ENCODE measurements around the gene TTC23.

Gene TTC23

GRCh38 chr15:99182791-99183190 lies 66.6 kb downstream of the TTC23 start:
- no peak for TF ChIP-seq EGR1 (IDR thresholded peaks at IDR 0.05)
- TF ChIP-seq USF1 (IDR thresholded peaks at IDR 0.05), result no peak
- no peak for TF ChIP-seq REST (IDR thresholded peaks at IDR 0.05; ENCODE audit: low read depth)
- no peak for TF ChIP-seq CREB1 (IDR thresholded peaks at IDR 0.05; ENCODE audit: low read depth)
- TF ChIP-seq EP300 (IDR thresholded peaks at IDR 0.05; ENCODE audit: borderline replicate concordance), result no peak
- TF ChIP-seq MAX (IDR thresholded peaks at IDR 0.05), result no peak
- TF ChIP-seq TAF1 (IDR thresholded peaks at IDR 0.05; ENCODE audit: low read depth), result no peak
- no peak for TF ChIP-seq CEBPB (IDR thresholded peaks at IDR 0.05)
- no peak for TF ChIP-seq ZBTB7A (IDR thresholded peaks at IDR 0.05; ENCODE audit: low read depth)
- no peak for TF ChIP-seq YY1 (IDR thresholded peaks at IDR 0.05; ENCODE audit: low read depth)
- TF ChIP-seq TCF12 (IDR thresholded peaks at IDR 0.05; ENCODE audit: low read depth), result no peak
- TF ChIP-seq RAD21 (IDR thresholded peaks at IDR 0.05; ENCODE audit: low read depth), result no peak
- no peak for TF ChIP-seq TEAD4 (IDR thresholded peaks at IDR 0.05)
- TF ChIP-seq FOXM1 (IDR thresholded peaks at IDR 0.05; ENCODE audit: borderline replicate concordance, low read depth), result no peak
- no peak for TF ChIP-seq NFIC (IDR thresholded peaks at IDR 0.05)

- TF ChIP-seq FOXM1 (IDR thresholded peaks at IDR 0.05; ENCODE audit: borderline replicate concordance, low read depth) (no peak), EP300 (IDR thresholded peaks at IDR 0.05; ENCODE audit: borderline replicate concordance) (no peak), REST (IDR thresholded peaks at IDR 0.05; ENCODE audit: low read depth) (no peak), USF1 (IDR thresholded peaks at IDR 0.05) (no peak), TAF1 (IDR thresholded peaks at IDR 0.05; ENCODE audit: low read depth) (no peak), ZBTB7A (IDR thresholded peaks at IDR 0.05; ENCODE audit: low read depth) (no peak), CEBPB (IDR thresholded peaks at IDR 0.05) (no peak), RAD21 (IDR thresholded peaks at IDR 0.05; ENCODE audit: low read depth) (no peak)
These were observed 67.8 kb downstream of the TTC23 start for GRCh38 chr15:99181545-99181971.

GRCh38 chr15:99180964-99181306 lies 68.4 kb downstream of the TTC23 start:
- TF ChIP-seq NFIC (IDR thresholded peaks at IDR 0.05), result no peak
- TF ChIP-seq CREB1 (IDR thresholded peaks at IDR 0.05; ENCODE audit: low read depth), result no peak
- no peak for TF ChIP-seq TAF1 (IDR thresholded peaks at IDR 0.05; ENCODE audit: low read depth)
- TF ChIP-seq CEBPB (IDR thresholded peaks at IDR 0.05), result no peak
- TF ChIP-seq ZBTB7A (IDR thresholded peaks at IDR 0.05; ENCODE audit: low read depth), result no peak
- TF ChIP-seq REST (IDR thresholded peaks at IDR 0.05; ENCODE audit: low read depth), result no peak
- no peak for TF ChIP-seq RAD21 (IDR thresholded peaks at IDR 0.05; ENCODE audit: low read depth)

GRCh38 chr15:99180086-99180963 lies 69.1 kb downstream of the TTC23 start:
- TF ChIP-seq TCF12 (IDR thresholded peaks at IDR 0.05; ENCODE audit: low read depth) (no peak), FOXM1 (IDR thresholded peaks at IDR 0.05; ENCODE audit: borderline replicate concordance, low read depth) (no peak), CEBPB (IDR thresholded peaks at IDR 0.05) (no peak), TAF1 (IDR thresholded peaks at IDR 0.05; ENCODE audit: low read depth) (no peak), ZBTB7A (IDR thresholded peaks at IDR 0.05; ENCODE audit: low read depth) (no peak), CREB1 (IDR thresholded peaks at IDR 0.05; ENCODE audit: low read depth) (no peak), USF1 (IDR thresholded peaks at IDR 0.05) (no peak), YY1 (IDR thresholded peaks at IDR 0.05; ENCODE audit: low read depth) (no peak), NFIC (IDR thresholded peaks at IDR 0.05) (no peak), EGR1 (IDR thresholded peaks at IDR 0.05) (no peak), REST (IDR thresholded peaks at IDR 0.05; ENCODE audit: low read depth) (no peak), TEAD4 (IDR thresholded peaks at IDR 0.05) (no peak), RAD21 (IDR thresholded peaks at IDR 0.05; ENCODE audit: low read depth) (no peak), MAX (IDR thresholded peaks at IDR 0.05) (no peak), EP300 (IDR thresholded peaks at IDR 0.05; ENCODE audit: borderline replicate concordance) (no peak)
